HepG2 (cell line): ENCODE results near the gene PAFAH1B1. TPM values are rescaled to one million over a fixed set of nuclear protein-coding genes. Genes with fewer than 3 reads are reported as not detected.

Experiments
- ATAC-seq: fragments of 200-7000 bp; cut with Tn5 transposase; 3 replicates; pipeline ENCODE4 v1.9.1; 2020; ENCODE audit warnings: mild to moderate bottlenecking, moderate library complexity
- BruUV-seq: library from RNA; stranded (reverse); fragments of 400-500 nt; replicated peaks from 2 replicates; lab custom pipeline; 2021; lab: Mats Ljungman, UMichigan
- CTCF ChIA-PET: fragments of 300-600 bp; formaldehyde crosslinking; extraction: SDS; loops from one replicate; lab custom pipeline; 2021; ENCODE audit warnings: low total read pairs, inconsistent platforms, low intra/inter-chr PET ratio; lab: Yijun Ruan, JAX
- POLR2A ChIA-PET: fragments of 350-600 bp; sonication (Branson Sonifier 250); formaldehyde crosslinking; loops from one replicate; lab custom pipeline; 2020; ENCODE audit warnings: antibody characterized with exemption, inconsistent platforms; lab: Yijun Ruan, JAX
- DNase-seq: peaks from one replicate; pipeline ENCODE4 v3.0.0-alpha.2; 2015; ENCODE audit warnings: low spot score
- FAIRE-seq: peaks from 3 replicates; lab custom pipeline; 2011; peaks lifted over from hg19 to GRCh38; lab: Jason Lieb, UNC
- H2AFZ ChIP-seq: one replicate; pipeline ENCODE4 v1.6.1; 2011; ENCODE audit warnings: low read length, inconsistent platforms
- H3K27ac ChIP-seq: fragments of 300-600 bp; 3 replicates; pipeline ENCODE4 v1.8.0; 2011; ENCODE audit warnings: mixed run types, mild to moderate bottlenecking, mixed read lengths, low read length, inconsistent platforms; ENCODE audit not compliant: insufficient read depth; ENCODE audit errors: extremely low read length
- H3K27me3 ChIP-seq, 2 experiments: fragments of 200-600 bp in 1 of 2; 2 replicates in 1 of 2; 3 replicates in 1 of 2; pipeline versions ENCODE4 v1.6.0 to v1.8.0; 2011; ENCODE audit warnings: low read length in 2 of 2, mild to moderate bottlenecking in 2 of 2, moderate library complexity in 2 of 2, inconsistent platforms in 1 of 2; ENCODE audit not compliant: insufficient read depth in 2 of 2, control insufficient read depth in 1 of 2
- H3K36me3 ChIP-seq, 2 experiments: fragments of 200-600 bp in 1 of 2; replicated peaks in 1 of 2; 2 replicates in 1 of 2; 3 replicates in 1 of 2; pipeline versions ENCODE4 v1.5.1 to v1.8.0; 2011; ENCODE audit warnings: low read length in 2 of 2, inconsistent platforms in 1 of 2; ENCODE audit not compliant: insufficient read depth in 2 of 2, control insufficient read depth in 1 of 2
- H3K4me1 ChIP-seq: 2 replicates; pipeline ENCODE4 v1.5.1; 2012; ENCODE audit warnings: low read length, inconsistent platforms; ENCODE audit not compliant: insufficient read depth
- H3K4me2 ChIP-seq: 2 replicates; pipeline ENCODE4 v1.6.0; 2011; ENCODE audit warnings: low read depth, low read length, inconsistent platforms
- H3K4me3 ChIP-seq, 3 experiments: fragments of 200-600 bp in 1 of 3; sonication (generic), shearing (Covaris generic) in 1 of 3; replicated peaks in 1 of 3; 2 replicates each; pipeline ENCODE4 v1.5.1; 2011 to 2016; ENCODE audit warnings: low read length in 3 of 3, inconsistent platforms in 2 of 3, low read depth in 2 of 3, mild to moderate bottlenecking in 2 of 3, control low read depth in 1 of 3, mixed read lengths in 1 of 3; ENCODE audit not compliant: insufficient read depth in 1 of 3
- H3K79me2 ChIP-seq: one replicate; pipeline ENCODE4 v1.6.1; 2011; ENCODE audit warnings: low read length, inconsistent platforms; ENCODE audit not compliant: insufficient read depth
- H3K9ac ChIP-seq: 2 replicates; pipeline ENCODE4 v1.6.0; 2011; ENCODE audit warnings: mild to moderate bottlenecking, low read depth, low read length, inconsistent platforms; ENCODE audit not compliant: insufficient read depth
- H3K9me3 ChIP-seq: 2 replicates; pipeline ENCODE4 v1.5.1; 2012; ENCODE audit warnings: mild to moderate bottlenecking, low read length
- H4K20me1 ChIP-seq: 2 replicates; pipeline ENCODE4 v1.6.0; 2011; ENCODE audit warnings: inconsistent platforms, mild to moderate bottlenecking, low read length, moderate library complexity; ENCODE audit not compliant: insufficient read depth
- FOXA1 ChIP-seq, 2 experiments: fragments of 450-650 bp in 1 of 2; sonication (generic) in 1 of 2; formaldehyde crosslinking in 1 of 2; IDR thresholded peaks; 2 replicates each; pipeline versions ENCODE4 v1.4.0 to v1.6.1; 2016 to 2020; ENCODE audit warnings: missing genetic modification reagents in 1 of 2
- GATAD2A ChIP-seq: IDR thresholded peaks from 2 replicates; pipeline ENCODE4 v1.6.1; 2016
- GMEB2 ChIP-seq: IDR thresholded peaks from 2 replicates; pipeline ENCODE4 v1.6.1; 2016; ENCODE audit warnings: missing biosample characterization, missing genetic modification reagents, low read depth
- HHEX ChIP-seq: IDR thresholded peaks from 2 replicates; pipeline ENCODE4 v1.6.1; 2016; ENCODE audit warnings: control low read depth
- HNF4A ChIP-seq: sonication (generic); formaldehyde crosslinking; IDR thresholded peaks from 2 replicates; pipeline ENCODE4 v1.4.0; 2020; ENCODE audit warnings: missing genetic modification reagents
- NR2F6 ChIP-seq, 2 experiments: IDR thresholded peaks; 2 replicates each; pipeline ENCODE4 v1.6.1; 2016; ENCODE audit warnings: antibody characterized with exemption in 1 of 2, mild to moderate bottlenecking in 1 of 2
- PLSCR1 ChIP-seq: sonication (generic); formaldehyde crosslinking; IDR thresholded peaks from 2 replicates; pipeline ENCODE4 v1.5.0; 2020; ENCODE audit warnings: missing genetic modification reagents, mild to moderate bottlenecking, borderline replicate concordance
- TBX2 ChIP-seq: sonication (generic); formaldehyde crosslinking; IDR thresholded peaks from 2 replicates; pipeline ENCODE4 v1.5.0; 2020; ENCODE audit warnings: missing genetic modification reagents, mild to moderate bottlenecking, borderline replicate concordance
- ZNF121 ChIP-seq: sonication (generic); formaldehyde crosslinking; IDR thresholded peaks from 2 replicates; pipeline ENCODE4 v1.5.0; 2020; ENCODE audit warnings: mild to moderate bottlenecking, missing genetic modification reagents
- WGBS: methylation state at CpG from one replicate; pipeline ENCODE4 v1.1.6; 2017; ENCODE audit warnings: low lambda C conversion rate; 5-methylcytosine and 5-hydroxymethylcytosine counted together
- in situ Hi-C: cut with HindIII; loops from 2 replicates; pipeline ENCODE4 v1.10.0; 2017; ENCODE audit warnings: low pct_unique_long_range_greater_than_20kb; ENCODE audit not compliant: extremely low pct_ligation_motif_present
- intact Hi-C: fragments of 100-400 bp; cut with micrococcal nuclease; formaldehyde crosslinking; loops from one replicate; pipeline ENCODE4 v1.10.0; 2022; ENCODE audit not compliant: unreplicated experiment
- polyA plus RNA-seq, 8 experiments: library from polyadenylated mRNA; depleted of rRNA in 3 of 8; stranded (reverse) in 7 of 8; unstranded in 1 of 8; fragments of >200 nt; fragmentation: Illumina TruSeq in 4 of 8; extraction: Trizol in 4 of 8; gene quantifications; 2 replicates each; pipeline versions ENCODE4 v1.2.1 to v1.2.3, GENCODE V29; 2011 to 2016; ENCODE audit warnings: low read depth in 4 of 8, missing spikeins in 1 of 8, mixed read lengths in 1 of 8; ENCODE audit not compliant: insufficient read depth in 1 of 8
- total RNA-seq, 5 experiments: library from RNA; depleted of rRNA; stranded (reverse); fragments of >200 nt; fragmentation: Illumina TruSeq; extraction: Trizol; gene quantifications; 2 replicates each; pipeline ENCODE4 v1.2.3, GENCODE V29; 2016; ENCODE audit warnings: low read depth in 1 of 5
- TF ChIP-seq, protein P1 (sequence below), 2 experiments: sonication (generic) in 1 of 2; formaldehyde crosslinking in 1 of 2; IDR thresholded peaks; 2 replicates each; pipeline versions ENCODE4 v1.4.0 to v1.6.1; 2016 to 2020; ENCODE audit warnings: borderline replicate concordance in 1 of 2, low read depth in 1 of 2, mild to moderate bottlenecking in 1 of 2, missing genetic modification reagents in 1 of 2
- TF ChIP-seq, protein P2 (sequence below): sonication (generic); formaldehyde crosslinking; conservative IDR thresholded peaks from 2 replicates; pipeline ENCODE4 v1.4.0; 2020; ENCODE audit warnings: mild to moderate bottlenecking, missing genetic modification reagents, moderate library complexity

PAFAH1B1 gene
- total and polyA plus RNA-seq, 2 of the 13 experiments (the other 11 are each of a cell fraction or from before 2014, with no cell fraction given): 46.0 to 64.9 TPM

GRCh38 chr17:2571523-2572303, 21.7 kb upstream of the PAFAH1B1 start:
- ATAC-seq: peak; percentile 60
- FAIRE-seq: peak; percentile 30
- Histone ChIP-seq H3K27me3 (no peaks in the 10 kb centered on the region; a peak in 1 of 5 replicates), H4K20me1 (no peaks in the 10 kb centered on the region), H3K4me3 (peak overlapping the region in 2 of 3 experiments; percentile 1 to 23; a peak in 2 of 6 replicates), H3K4me2 (peak overlapping the region; percentile 51), H3K79me2 (no peaks in the 10 kb centered on the region), H3K4me1 (peaks cover 12% of the 10 kb centered on the region), H3K27ac (no peak overlapping the region), H3K9me3 (no peaks in the 10 kb centered on the region)
- intact Hi-C loops: loop anchor here (10.0 kb wide), 1 partner anchor 103 kb away; no protein-coding TSS in a partner anchor
- no peak for DNase-seq
- no peak for TF ChIP-seq FOXA1 (IDR thresholded peaks at IDR 0.05)
- peak; percentile 55 for TF ChIP-seq FOXA1 (CRISPR knock-in tag; IDR thresholded peaks at IDR 0.05)
- TF ChIP-seq HNF4A (CRISPR knock-in tag): peak; percentile 19; the same call in 1 of the 2 replicates
- TF ChIP-seq GATAD2A (CRISPR knock-in tag): 0 out of 2 replicates have a peak, but pooled peaks have one; percentile 20
- TF ChIP-seq, protein P1, sequence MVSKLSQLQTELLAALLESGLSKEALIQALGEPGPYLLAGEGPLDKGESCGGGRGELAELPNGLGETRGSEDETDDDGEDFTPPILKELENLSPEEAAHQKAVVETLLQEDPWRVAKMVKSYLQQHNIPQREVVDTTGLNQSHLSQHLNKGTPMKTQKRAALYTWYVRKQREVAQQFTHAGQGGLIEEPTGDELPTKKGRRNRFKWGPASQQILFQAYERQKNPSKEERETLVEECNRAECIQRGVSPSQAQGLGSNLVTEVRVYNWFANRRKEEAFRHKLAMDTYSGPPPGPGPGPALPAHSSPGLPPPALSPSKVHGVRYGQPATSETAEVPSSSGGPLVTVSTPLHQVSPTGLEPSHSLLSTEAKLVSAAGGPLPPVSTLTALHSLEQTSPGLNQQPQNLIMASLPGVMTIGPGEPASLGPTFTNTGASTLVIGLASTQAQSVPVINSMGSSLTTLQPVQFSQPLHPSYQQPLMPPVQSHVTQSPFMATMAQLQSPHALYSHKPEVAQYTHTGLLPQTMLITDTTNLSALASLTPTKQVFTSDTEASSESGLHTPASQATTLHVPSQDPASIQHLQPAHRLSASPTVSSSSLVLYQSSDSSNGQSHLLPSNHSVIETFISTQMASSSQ (IDR thresholded peaks at IDR 0.05; ENCODE audit: low read depth): no peak
- TF ChIP-seq, protein P1 (CRISPR knock-in tag; IDR thresholded peaks at IDR 0.05; ENCODE audit: borderline replicate concordance): no peak
- 0 out of 2 replicates have a peak, but pooled peaks have one; percentile 15 for TF ChIP-seq TBX2 (CRISPR knock-in tag)
- peak; percentile 42; the same call in 1 of the 2 replicates for TF ChIP-seq NR2F6 (IDR thresholded peaks at IDR 0.05)
- TF ChIP-seq NR2F6 (CRISPR knock-in tag; IDR thresholded peaks at IDR 0.05): peak; percentile 48; the same call in 1 of the 2 replicates
- TF ChIP-seq PLSCR1: no peak
- TF ChIP-seq, protein P2, sequence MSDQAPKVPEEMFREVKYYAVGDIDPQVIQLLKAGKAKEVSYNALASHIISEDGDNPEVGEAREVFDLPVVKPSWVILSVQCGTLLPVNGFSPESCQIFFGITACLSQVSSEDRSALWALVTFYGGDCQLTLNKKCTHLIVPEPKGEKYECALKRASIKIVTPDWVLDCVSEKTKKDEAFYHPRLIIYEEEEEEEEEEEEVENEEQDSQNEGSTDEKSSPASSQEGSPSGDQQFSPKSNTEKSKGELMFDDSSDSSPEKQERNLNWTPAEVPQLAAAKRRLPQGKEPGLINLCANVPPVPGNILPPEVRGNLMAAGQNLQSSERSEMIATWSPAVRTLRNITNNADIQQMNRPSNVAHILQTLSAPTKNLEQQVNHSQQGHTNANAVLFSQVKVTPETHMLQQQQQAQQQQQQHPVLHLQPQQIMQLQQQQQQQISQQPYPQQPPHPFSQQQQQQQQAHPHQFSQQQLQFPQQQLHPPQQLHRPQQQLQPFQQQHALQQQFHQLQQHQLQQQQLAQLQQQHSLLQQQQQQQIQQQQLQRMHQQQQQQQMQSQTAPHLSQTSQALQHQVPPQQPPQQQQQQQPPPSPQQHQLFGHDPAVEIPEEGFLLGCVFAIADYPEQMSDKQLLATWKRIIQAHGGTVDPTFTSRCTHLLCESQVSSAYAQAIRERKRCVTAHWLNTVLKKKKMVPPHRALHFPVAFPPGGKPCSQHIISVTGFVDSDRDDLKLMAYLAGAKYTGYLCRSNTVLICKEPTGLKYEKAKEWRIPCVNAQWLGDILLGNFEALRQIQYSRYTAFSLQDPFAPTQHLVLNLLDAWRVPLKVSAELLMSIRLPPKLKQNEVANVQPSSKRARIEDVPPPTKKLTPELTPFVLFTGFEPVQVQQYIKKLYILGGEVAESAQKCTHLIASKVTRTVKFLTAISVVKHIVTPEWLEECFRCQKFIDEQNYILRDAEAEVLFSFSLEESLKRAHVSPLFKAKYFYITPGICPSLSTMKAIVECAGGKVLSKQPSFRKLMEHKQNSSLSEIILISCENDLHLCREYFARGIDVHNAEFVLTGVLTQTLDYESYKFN: 0 out of 2 replicates have a peak, but pooled peaks have one; percentile 15
- TF ChIP-seq GMEB2 (CRISPR knock-in tag): no peak
- peak; percentile 71 for TF ChIP-seq ZNF121 (CRISPR knock-in tag)
- TF ChIP-seq HHEX (CRISPR knock-in tag): peak; percentile 30; the same call in 1 of the 2 replicates
- TF ChIP-seq, all 625 proteins: peak for 8
- Histone ChIP-seq H3K36me3 (no peaks in the 10 kb centered on the region), H3K9ac (no peak overlapping the region), H2AFZ (no peak overlapping the region)
- CTCF ChIA-PET: no interaction called here
- in situ Hi-C loops: no loop called here
- POLR2A ChIA-PET: no interaction called here
- BruUV-seq: no TSS peak
- WGBS: 15% methylated on average over 4 of the region's 4 CpGs
